HPDE6-E6E7 (cell line): ENCODE results near the gene MAT1A.
"Not testable (repeated sequence)": the region's sequence is repeated elsewhere in the genome, so short reads cannot be mapped to it uniquely, and the experiment has no call there.

Experiments used
- DNase-seq: peaks from one replicate; pipeline ENCODE4 v3.0.0; 2011; ENCODE audit warnings: missing footprints; ENCODE audit errors: extremely low spot score

Gene MAT1A

GRCh38 chr10:80265740-80266512 lies 23.5 kb downstream of the MAT1A start:
- no peak for DNase-seq

GRCh38 chr10:80264081-80265056 lies 25.1 kb downstream of the MAT1A start:
- no peak for DNase-seq

GRCh38 chr10:80261316-80262030 lies 28.0 kb downstream of the MAT1A start:
- DNase-seq, result no peak

GRCh38 chr10:80260295-80261243 lies 28.9 kb downstream of the MAT1A start:
- no peak for DNase-seq

- DNase-seq, result no peak
Observed at GRCh38 chr10:80259405-80259871, 30.0 kb downstream of the MAT1A start.

GRCh38 chr10:80256798-80257197 lies 32.7 kb downstream of the MAT1A start:
- not testable (repeated sequence) for DNase-seq

- not testable (repeated sequence) for DNase-seq
Observed at GRCh38 chr10:80254726-80255125, 34.7 kb downstream of the MAT1A start.

GRCh38 chr10:80253963-80254271 lies 35.5 kb downstream of the MAT1A start:
- not testable (repeated sequence) for DNase-seq

GRCh38 chr10:80253266-80253962 lies 36.0 kb downstream of the MAT1A start:
- DNase-seq, result no peak

GRCh38 chr10:80252296-80252887 lies 37.1 kb downstream of the MAT1A start:
- DNase-seq, result no peak

- DNase-seq, result not testable (repeated sequence)
Observed at GRCh38 chr10:80251703-80252280, 37.7 kb downstream of the MAT1A start.

GRCh38 chr10:80250399-80250798 lies 39.1 kb downstream of the MAT1A start:
- DNase-seq, result not testable (repeated sequence)

- not testable (repeated sequence) for DNase-seq
Observed at GRCh38 chr10:80249906-80250305, 39.6 kb downstream of the MAT1A start.

- DNase-seq, result not testable (repeated sequence)
Observed at GRCh38 chr10:80247611-80248010, 41.8 kb downstream of the MAT1A start.

GRCh38 chr10:80244371-80244770 lies 45.1 kb downstream of the MAT1A start:
- DNase-seq, result not testable (repeated sequence)

- DNase-seq, result not testable (repeated sequence)
Observed at GRCh38 chr10:80242341-80242740, 47.1 kb downstream of the MAT1A start.

GRCh38 chr10:80236457-80236856 lies 53.0 kb downstream of the MAT1A start:
- not testable (repeated sequence) for DNase-seq

GRCh38 chr10:80234331-80235235 lies 54.9 kb downstream of the MAT1A start:
- not testable (repeated sequence) for DNase-seq
